ENCODE data around the gene PRDX3.
A peak's percentile ranks its signal among the peaks of the same experiment; 100 is the strongest.

DNA sequence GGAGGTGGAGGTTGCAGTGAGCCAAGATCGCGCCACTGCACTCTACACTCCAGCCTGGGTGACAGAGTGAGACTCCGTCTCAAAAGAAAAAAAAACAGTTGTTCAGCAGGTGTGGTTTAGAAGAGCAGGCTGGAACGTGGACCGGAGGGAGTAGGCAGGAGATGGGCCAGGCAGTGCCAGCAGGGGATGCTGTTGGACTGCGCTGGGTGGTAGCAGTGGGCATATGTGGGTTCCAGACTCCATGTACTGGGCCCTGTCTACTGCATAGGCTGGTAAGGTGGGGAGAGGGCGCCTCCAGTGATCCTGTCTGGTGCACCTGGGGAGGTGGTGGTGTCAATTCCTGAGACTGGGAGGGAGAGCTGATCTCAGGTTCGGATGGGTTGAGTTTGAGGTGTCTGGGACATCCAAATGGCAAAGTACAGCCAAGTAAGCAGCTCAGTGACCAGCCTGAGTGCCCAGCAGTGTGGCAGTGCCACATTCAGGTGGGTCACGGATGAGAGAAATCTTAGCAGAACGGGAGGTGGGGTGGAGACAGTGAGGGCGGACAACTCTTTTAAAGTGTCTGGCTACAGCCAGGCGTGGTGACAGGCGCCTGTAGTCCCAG, 39.0 kb downstream of the PRDX3 start:
- TF ChIP-seq, protein P1, sequence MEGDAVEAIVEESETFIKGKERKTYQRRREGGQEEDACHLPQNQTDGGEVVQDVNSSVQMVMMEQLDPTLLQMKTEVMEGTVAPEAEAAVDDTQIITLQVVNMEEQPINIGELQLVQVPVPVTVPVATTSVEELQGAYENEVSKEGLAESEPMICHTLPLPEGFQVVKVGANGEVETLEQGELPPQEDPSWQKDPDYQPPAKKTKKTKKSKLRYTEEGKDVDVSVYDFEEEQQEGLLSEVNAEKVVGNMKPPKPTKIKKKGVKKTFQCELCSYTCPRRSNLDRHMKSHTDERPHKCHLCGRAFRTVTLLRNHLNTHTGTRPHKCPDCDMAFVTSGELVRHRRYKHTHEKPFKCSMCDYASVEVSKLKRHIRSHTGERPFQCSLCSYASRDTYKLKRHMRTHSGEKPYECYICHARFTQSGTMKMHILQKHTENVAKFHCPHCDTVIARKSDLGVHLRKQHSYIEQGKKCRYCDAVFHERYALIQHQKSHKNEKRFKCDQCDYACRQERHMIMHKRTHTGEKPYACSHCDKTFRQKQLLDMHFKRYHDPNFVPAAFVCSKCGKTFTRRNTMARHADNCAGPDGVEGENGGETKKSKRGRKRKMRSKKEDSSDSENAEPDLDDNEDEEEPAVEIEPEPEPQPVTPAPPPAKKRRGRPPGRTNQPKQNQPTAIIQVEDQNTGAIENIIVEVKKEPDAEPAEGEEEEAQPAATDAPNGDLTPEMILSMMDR (IDR thresholded peaks at IDR 0.05) = peak in 1 of 3 experiments; percentile 22
- TF ChIP-seq POLR2A (IDR thresholded peaks at IDR 0.05) = no peak

All from testis (tissue), 2 donors.